GM10266 (cell line): Measurements from ENCODE around the gene SIM2.

Experiments
- DNase-seq: peaks from one replicate; pipeline ENCODE4 v3.0.0; 2012; ENCODE audit errors: extremely low spot score
- CTCF ChIP-seq: IDR thresholded peaks from 2 replicates; pipeline ENCODE4 v1.5.1; 2012; ENCODE audit warnings: mild to moderate bottlenecking, low read depth; ENCODE audit not compliant: control insufficient read depth, insufficient read depth; ENCODE audit errors: missing control alignments

Gene SIM2

GRCh38 chr21:36727866-36728265 lies 29.0 kb downstream of the SIM2 start:
- TF ChIP-seq CTCF = no peak
- no peak for DNase-seq

GRCh38 chr21:36728371-36729111 lies 29.6 kb downstream of the SIM2 start:
- DNase-seq = no peak
- no peak for TF ChIP-seq CTCF

GRCh38 chr21:36729310-36729970 lies 30.5 kb downstream of the SIM2 start:
- TF ChIP-seq CTCF = no peak
- no peak for DNase-seq

- no peak for TF ChIP-seq CTCF
- no peak for DNase-seq
These were observed 31.7 kb downstream of the SIM2 start for GRCh38 chr21:36730291-36731281.

- TF ChIP-seq CTCF = no peak
- DNase-seq = no peak
These were observed 33.3 kb downstream of the SIM2 start for GRCh38 chr21:36732217-36732616.

GRCh38 chr21:36732761-36733160 lies 33.8 kb downstream of the SIM2 start:
- TF ChIP-seq CTCF = no peak

More at GRCh38 chr21:36732761-36733160, 33.8 kb downstream of the SIM2 start:
- no peak for DNase-seq
